ENCODE measurements around the gene SRM.

DNA sequence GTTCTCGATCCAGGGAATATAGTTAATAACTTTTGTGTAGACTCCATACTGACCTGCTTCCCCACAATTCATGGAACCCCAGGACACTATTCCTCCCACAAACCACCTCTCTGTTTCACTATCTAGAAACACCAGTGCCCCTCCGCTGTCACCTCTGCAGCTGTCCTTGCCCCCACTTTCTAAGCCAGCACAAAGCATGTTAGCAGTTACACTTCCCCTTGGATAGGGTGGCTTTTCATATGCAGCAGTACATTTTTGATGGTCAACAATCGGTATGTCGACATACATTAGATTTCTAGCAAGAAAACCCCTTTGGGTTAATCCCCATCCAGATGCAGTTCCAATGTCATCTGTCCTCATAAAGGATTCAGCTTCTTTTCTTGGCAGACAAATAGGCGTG, 32.9 kb downstream of the SRM start:
- TF ChIP-seq, protein P1, sequence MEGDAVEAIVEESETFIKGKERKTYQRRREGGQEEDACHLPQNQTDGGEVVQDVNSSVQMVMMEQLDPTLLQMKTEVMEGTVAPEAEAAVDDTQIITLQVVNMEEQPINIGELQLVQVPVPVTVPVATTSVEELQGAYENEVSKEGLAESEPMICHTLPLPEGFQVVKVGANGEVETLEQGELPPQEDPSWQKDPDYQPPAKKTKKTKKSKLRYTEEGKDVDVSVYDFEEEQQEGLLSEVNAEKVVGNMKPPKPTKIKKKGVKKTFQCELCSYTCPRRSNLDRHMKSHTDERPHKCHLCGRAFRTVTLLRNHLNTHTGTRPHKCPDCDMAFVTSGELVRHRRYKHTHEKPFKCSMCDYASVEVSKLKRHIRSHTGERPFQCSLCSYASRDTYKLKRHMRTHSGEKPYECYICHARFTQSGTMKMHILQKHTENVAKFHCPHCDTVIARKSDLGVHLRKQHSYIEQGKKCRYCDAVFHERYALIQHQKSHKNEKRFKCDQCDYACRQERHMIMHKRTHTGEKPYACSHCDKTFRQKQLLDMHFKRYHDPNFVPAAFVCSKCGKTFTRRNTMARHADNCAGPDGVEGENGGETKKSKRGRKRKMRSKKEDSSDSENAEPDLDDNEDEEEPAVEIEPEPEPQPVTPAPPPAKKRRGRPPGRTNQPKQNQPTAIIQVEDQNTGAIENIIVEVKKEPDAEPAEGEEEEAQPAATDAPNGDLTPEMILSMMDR (tag by site-specific recombination; IDR thresholded peaks at IDR 0.05) = no peak
- no peak for TF ChIP-seq ELK4 (IDR thresholded peaks at IDR 0.05; ENCODE audit: borderline replicate concordance, low read depth, low read length)
- TF ChIP-seq KLF16 (tag by site-specific recombination; IDR thresholded peaks at IDR 0.05) = no peak
- TF ChIP-seq, protein P2, sequence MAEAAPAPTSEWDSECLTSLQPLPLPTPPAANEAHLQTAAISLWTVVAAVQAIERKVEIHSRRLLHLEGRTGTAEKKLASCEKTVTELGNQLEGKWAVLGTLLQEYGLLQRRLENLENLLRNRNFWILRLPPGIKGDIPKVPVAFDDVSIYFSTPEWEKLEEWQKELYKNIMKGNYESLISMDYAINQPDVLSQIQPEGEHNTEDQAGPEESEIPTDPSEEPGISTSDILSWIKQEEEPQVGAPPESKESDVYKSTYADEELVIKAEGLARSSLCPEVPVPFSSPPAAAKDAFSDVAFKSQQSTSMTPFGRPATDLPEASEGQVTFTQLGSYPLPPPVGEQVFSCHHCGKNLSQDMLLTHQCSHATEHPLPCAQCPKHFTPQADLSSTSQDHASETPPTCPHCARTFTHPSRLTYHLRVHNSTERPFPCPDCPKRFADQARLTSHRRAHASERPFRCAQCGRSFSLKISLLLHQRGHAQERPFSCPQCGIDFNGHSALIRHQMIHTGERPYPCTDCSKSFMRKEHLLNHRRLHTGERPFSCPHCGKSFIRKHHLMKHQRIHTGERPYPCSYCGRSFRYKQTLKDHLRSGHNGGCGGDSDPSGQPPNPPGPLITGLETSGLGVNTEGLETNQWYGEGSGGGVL (tag by site-specific recombination; IDR thresholded peaks at IDR 0.05) = no peak
- TF ChIP-seq HOXA7 (CRISPR knock-in tag; IDR thresholded peaks at IDR 0.05; ENCODE audit: borderline replicate concordance) = no peak
- TF ChIP-seq TSHZ1 (tag by site-specific recombination; IDR thresholded peaks at IDR 0.05; ENCODE audit: borderline replicate concordance) = no peak
- no peak for TF ChIP-seq ZNF776 (tag by site-specific recombination; IDR thresholded peaks at IDR 0.05; ENCODE audit: borderline replicate concordance)
- TF ChIP-seq ZBTB26 (tag by site-specific recombination; optimal IDR thresholded peaks at IDR 0.05) = no peak
- no peak for TF ChIP-seq TCF7L2 (IDR thresholded peaks at IDR 0.05; ENCODE audit: borderline replicate concordance, low read depth, low read length)
- no peak for TF ChIP-seq ZNF549 (tag by site-specific recombination; IDR thresholded peaks at IDR 0.05)

All from HEK293 (cell line).